ENCODE measurements around the gene LENG8.
A peak's percentile ranks its signal among the peaks of the same experiment; 100 is the strongest.

Gene LENG8

DNA sequence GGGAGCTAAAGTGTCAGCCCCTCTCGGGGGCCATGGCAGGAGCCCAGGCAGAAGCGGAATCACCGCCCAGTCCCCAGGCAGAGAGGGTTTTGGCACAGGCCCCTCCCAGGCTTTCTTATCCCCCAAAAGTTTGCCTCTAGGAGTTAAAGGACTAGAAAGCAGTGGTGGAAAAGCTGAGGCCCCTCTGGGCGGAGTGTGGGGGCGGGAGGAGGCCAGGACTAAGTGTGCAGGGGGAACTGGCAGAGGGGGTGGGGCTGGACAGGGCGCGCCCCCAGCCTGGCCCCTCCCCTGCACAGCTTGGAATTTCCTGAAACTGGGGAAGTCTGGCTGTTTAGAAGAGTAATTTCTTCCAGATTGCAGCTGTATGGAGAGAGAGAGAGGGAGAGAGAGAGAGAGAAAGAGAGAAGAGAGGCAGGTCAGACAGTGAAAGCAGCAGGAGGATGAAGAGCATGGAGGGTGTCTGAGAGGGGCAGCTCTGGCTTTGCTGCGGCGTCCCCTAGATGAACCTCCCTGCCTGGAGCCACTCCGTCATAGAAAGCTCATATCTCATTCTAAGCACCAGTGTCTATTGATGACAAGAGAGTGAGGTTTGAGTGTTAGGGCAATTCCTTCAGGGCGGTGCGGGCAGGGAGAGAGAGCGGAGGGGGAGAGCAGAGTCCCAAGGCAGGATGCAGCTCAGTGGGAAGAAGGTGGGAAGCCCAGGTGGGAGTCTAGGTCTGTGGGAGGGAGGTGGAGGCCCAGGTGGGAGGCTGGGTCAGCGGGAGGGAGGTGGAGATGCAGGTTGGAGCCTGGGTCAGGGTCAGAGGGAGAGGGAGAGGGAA lies 24.3 kb downstream of the LENG8 start, which contains the start of gene CDC42EP5:
Gene CDC42EP5, minus strand, starts transcription at position 226 of the 821 bp plus-strand sequence. CDS start 7,749 bp downstream, outside the sequence.
- TF ChIP-seq CTCF (IDR thresholded peaks at IDR 0.05; ENCODE audit: low read depth, low read length, missing control alignments), result no peak
- peak; percentile 76 for DNase-seq (ENCODE audit: extremely low read depth, low read depth)
- H3K4me3 ChIP-seq (replicated peaks; ENCODE audit: low read depth, low read length), result peak within 1 kb of the TSS; percentile 54

GRCh38 chr19:54473892-54474372 lies 24.9 kb downstream of the LENG8 start:
- peak overlapping the region; percentile 54 for H3K4me3 ChIP-seq (replicated peaks; ENCODE audit: low read depth, low read length)
- no peak for TF ChIP-seq CTCF (IDR thresholded peaks at IDR 0.05; ENCODE audit: low read depth, low read length, missing control alignments)
- no peak for DNase-seq (ENCODE audit: extremely low read depth, low read depth)

DNA sequence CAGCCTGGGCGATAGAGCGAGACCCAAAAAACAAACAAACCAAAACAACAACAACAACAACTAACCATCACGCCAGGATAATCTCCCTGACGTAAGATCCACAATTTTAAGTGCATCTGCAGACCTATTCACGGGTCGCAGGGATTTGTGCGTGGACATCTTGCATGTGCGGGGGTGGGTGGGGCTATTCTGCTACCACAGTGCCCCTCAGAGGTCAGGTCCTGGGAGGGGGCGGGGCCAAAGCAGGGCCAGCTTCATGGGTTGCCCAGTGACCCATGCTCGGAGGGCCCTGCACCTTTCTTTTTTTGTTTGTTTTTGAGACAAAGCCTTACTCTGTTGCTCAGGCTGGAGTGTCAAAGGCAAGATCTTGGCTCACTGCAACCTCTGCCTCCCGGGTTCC lies 26.7 kb downstream of the LENG8 start:
- H3K4me3 ChIP-seq (replicated peaks; ENCODE audit: low read depth, low read length), result no peak overlapping the region
- no peak for TF ChIP-seq CTCF (IDR thresholded peaks at IDR 0.05; ENCODE audit: low read depth, low read length, missing control alignments)
- no peak for DNase-seq (ENCODE audit: extremely low read depth, low read depth)

- DNase-seq (ENCODE audit: extremely low read depth, low read depth), result no peak
- TF ChIP-seq CTCF (IDR thresholded peaks at IDR 0.05; ENCODE audit: low read depth, low read length, missing control alignments), result peak; percentile 11
Observed at GRCh38 chr19:54477650-54478049, 28.7 kb downstream of the LENG8 start.

DNA sequence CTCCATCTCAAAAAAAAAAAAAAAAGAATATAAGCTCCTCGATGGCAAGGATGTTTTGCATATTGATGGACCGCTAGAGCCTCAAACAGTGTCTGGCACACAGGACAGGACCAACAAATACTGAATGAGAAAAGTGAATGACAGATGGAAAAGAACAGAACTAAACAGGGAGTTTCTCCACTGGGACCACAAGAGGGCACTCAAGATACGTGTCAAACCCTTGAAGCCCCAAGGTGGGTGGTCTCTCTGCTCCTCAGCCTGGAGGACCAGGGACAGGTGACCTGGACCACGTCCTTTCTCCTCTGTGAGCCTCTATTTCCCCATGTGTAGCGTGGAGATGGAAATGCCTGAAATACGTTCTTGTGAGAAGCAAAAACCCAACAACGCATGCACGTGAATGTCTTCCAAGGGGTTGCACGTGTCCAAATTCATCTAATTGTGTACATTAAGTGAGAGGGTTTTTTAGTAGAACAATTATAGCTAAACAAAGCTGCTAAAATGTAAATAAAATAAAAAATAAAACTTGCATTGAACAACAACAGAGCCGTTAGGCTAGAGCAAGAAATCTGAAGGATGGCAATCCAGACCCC lies 29.8 kb downstream of the LENG8 start:
- TF ChIP-seq CTCF (IDR thresholded peaks at IDR 0.05; ENCODE audit: low read depth, low read length, missing control alignments), result peak; percentile 70
- DNase-seq (ENCODE audit: extremely low read depth, low read depth), result no peak
- no peak overlapping the region for H3K4me3 ChIP-seq (replicated peaks; ENCODE audit: low read depth, low read length)

More at GRCh38 chr19:54477650-54478049, 28.7 kb downstream of the LENG8 start:
- no peak overlapping the region for H3K4me3 ChIP-seq (replicated peaks; ENCODE audit: low read depth, low read length)

GRCh38 chr19:54480051-54480450 lies 31.1 kb downstream of the LENG8 start:
- no peak overlapping the region for H3K4me3 ChIP-seq (replicated peaks; ENCODE audit: low read depth, low read length)
- no peak for DNase-seq (ENCODE audit: extremely low read depth, low read depth)
- no peak for TF ChIP-seq CTCF (IDR thresholded peaks at IDR 0.05; ENCODE audit: low read depth, low read length, missing control alignments)

Data from HFF-Myc (cell line).